ENCODE data around the gene ADAMTSL1. TPM values are rescaled to one million over a fixed set of nuclear protein-coding genes. Genes with fewer than 3 reads are reported as not detected.
"Not testable (repeated sequence)": the region's sequence is repeated elsewhere in the genome, so short reads cannot be mapped to it uniquely, and the experiment has no call there.

The ADAMTSL1 gene
- polyA plus RNA-seq, 4 donors: 10.2 to 93.0 (median 19.4) TPM

DNA sequence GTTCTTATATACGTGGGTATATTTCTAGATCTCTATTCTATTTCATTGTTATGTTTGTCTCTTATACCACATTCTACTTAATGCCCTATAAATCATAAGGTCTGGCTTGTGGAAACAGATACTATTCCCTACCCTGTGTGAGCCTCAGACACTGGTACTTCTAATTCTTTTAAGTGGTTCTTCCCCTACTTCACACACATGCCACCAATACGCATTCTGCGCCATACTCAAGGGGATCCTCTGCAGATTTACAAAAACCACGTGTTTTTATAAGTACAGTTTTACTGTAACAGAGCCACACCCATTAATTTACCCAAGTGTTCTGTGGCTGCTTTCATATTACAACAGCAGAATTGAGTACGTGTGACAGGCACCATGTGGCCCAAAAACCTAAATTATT lies 363.4 kb downstream of the ADAMTSL1 start:
- DNase-seq (ENCODE audit: low read depth in 4 of 4, low spot score in 3 of 4): no peak

DNA sequence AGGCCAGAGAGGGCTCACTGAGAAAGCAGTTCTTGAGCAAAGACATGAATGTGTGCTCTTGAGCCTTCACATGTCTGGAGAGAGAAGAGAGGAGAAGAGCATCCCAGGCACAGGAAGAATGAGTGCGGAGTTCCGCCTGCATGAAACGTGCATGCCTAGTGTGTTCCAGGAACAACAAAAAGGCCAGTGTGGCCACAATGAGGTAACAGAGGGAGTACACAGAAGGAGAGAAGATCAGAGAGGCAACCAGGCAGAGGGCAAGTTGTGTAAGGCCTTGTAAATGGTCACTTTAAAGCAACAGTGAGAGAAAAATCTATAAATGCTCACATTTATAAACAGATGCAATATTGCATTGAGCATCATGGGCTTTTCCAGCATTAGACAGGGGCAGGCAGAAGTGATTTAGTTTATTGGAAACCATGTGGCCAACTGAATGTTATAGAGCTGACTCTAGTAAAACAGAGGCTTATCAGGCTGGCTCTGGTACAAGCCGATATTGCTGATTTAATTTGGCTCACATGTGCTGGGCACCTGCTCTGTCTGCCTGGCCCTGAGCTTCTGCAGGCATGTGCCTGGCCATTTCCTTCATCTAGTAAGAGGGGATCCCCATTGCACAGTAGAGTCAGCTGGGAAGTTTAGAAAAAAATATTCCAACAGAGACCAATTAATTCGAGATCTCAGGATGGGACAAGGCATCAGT lies 373.8 kb downstream of the ADAMTSL1 start:
- no peak for DNase-seq (ENCODE audit: low read depth in 4 of 4, low spot score in 3 of 4)

DNA sequence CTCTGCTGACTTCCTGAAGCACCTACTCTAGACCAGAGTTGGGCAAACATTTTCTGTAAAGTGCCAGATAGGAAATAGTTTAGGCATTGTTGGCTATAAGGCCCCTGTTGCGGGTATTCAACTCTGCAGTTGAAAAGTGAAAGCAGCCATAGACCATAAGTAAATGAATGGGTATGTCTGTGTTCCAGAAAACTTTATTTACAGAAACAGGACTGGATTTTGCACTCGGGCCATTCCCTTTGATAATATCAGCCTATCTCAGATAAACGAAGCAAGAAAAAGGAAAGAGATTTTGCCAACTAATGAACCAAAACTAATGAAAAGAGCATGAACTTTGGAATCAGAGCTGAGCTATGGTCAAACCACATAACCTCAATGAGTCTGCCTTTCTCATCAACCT lies 374.7 kb downstream of the ADAMTSL1 start:
- no peak for DNase-seq (ENCODE audit: low read depth in 4 of 4, low spot score in 3 of 4)

DNA sequence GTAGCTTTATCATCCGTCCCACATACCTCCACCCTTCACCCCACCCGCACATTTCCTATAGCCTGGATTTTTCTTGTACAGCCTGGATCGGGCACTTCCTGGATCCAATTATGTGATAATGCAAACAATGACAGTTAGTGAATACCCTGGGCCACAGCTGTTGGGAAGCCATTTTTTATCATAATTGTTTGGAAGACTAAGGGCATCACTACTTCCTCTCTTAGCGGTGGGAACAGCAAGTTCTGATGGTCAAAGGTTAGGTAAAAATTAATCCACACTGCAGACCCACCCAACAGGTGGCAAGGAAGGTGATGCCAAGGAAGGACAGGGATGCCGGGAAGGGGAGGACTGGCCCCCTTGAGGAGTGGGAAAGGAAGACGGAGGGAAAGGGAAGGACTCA lies 375.3 kb downstream of the ADAMTSL1 start:
- DNase-seq (ENCODE audit: low read depth in 4 of 4, low spot score in 3 of 4): no peak

DNA sequence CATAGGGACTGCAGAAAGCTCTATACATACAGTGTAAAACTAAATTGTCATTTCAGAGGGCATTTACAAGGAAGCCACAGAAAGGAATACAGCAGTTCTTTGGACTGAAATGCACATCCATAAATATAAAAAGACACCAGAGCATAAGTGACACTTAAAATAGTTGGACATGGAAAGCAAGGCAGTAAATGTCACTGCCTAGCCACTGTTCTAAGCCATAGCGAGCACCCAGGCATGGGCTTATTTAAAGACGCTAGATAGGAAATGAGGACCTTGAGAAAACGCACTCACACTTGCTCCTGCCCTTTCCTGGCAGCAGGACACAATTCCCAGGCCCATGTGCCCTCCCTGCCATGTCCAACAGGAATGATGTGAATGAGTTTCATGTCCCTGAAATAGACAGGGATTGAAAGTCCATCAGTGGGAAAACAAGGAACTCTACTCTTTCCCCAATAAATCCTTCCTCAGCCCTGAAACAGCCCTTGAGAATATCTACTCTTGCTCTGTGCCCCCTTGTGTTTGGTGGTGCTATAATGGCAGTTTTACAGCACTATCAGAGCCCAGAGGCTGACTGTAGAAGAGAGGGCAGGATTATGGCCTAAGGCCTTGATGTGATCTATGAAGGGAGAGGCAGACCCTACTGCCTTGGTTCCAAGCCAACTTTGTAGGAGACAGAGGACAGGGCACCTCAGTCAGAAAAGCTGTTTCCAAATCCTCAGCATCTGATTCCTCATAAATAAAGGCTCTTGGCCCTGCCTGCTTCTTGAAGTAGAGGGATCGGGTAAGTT lies 376.1 kb downstream of the ADAMTSL1 start:
- no peak for DNase-seq (ENCODE audit: low read depth in 4 of 4, low spot score in 3 of 4)

DNA sequence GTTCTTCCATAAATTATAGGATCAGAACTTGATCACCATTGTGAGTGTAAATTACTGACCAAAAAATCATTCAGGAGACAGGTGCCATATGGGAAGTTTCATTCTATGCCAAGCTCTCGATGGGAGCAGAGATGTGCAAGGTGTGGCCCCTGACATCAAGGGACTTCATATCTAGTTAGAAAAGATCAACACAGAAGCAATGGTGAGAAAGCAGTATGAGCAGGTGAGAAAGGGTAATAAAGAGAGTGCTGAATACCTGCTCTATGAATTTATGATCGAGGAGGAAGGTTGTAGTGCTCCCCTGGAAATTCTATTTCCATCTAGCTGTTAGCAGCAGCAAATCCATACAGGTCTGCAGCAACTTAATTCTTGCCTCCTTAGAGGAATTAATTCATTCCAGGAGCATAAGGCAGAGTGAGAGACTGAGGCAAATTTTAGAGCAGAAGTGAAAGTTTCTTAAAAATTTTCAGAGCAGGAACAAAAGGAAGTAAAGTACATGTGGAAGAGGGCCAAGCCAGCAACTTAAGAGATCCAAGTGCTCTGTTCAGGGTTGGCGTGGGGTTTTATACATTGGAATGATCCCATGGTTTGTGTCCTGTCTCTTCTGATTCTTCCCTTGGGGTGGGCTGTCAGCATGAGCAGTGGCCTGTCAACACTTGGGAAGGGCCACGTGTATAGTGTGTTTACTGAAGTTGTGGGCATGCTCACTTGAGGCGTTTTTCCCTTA lies 377.3 kb downstream of the ADAMTSL1 start:
- no peak for DNase-seq (ENCODE audit: low read depth in 4 of 4, low spot score in 3 of 4)

DNA sequence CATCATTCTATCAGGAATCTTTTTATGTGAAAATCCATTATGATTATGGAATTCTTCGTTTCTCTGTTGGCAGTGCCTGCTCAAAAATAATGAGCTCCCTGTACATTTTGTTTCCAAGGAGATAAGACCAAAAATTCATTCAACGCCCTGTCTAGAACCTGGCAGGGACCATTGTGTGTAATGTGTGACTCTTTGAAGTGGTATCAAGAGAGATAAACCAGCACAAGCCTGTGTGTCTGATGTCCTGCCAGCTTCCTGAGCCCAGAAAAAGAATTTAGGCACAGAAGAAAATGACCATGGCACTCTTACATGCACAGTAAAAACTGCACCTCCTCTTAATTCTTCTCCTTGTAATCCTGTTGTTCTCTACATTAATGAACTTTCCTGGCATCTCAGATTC lies 381.7 kb downstream of the ADAMTSL1 start:
- DNase-seq (ENCODE audit: low read depth in 4 of 4, low spot score in 3 of 4): no peak

DNA sequence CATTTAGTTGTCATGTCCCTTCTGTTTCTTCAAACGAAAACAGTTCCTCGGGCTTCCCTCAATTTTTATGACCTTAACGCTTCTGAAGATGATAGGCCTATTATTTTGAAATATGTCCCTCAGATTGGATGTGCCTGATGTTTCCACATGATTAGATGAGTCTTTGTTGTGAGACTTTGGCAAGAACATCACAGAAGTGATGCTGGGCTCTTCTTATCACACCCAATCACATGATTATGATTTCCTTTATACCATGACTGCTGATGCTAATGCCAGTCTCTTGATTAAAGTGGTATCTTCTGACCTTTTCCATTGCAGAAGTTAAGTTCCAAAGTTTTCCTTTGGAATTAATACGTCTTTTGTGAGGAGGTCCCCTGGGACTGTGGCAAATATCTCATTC lies 383.4 kb downstream of the ADAMTSL1 start:
- no peak for DNase-seq (ENCODE audit: low read depth in 4 of 4, low spot score in 3 of 4)

DNA sequence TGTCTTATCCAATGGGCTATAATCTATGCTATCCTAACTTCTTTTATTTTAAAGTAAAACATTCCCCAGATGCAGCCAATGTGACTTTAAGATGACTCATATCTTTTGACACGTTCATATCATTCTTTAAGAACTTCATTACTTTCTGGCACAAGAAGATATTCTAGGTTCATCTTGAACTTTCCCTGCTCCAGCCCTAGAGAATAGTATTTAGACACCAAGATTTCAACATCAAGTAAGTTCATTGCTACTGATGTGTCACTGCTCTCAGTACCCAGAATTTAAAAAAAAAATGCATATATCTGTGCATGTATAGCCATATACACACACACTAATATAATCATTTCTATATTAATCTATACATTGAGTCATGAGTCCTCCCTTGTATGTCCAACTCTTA lies 383.8 kb downstream of the ADAMTSL1 start:
- no peak for DNase-seq (ENCODE audit: low read depth in 4 of 4, low spot score in 3 of 4)

DNA sequence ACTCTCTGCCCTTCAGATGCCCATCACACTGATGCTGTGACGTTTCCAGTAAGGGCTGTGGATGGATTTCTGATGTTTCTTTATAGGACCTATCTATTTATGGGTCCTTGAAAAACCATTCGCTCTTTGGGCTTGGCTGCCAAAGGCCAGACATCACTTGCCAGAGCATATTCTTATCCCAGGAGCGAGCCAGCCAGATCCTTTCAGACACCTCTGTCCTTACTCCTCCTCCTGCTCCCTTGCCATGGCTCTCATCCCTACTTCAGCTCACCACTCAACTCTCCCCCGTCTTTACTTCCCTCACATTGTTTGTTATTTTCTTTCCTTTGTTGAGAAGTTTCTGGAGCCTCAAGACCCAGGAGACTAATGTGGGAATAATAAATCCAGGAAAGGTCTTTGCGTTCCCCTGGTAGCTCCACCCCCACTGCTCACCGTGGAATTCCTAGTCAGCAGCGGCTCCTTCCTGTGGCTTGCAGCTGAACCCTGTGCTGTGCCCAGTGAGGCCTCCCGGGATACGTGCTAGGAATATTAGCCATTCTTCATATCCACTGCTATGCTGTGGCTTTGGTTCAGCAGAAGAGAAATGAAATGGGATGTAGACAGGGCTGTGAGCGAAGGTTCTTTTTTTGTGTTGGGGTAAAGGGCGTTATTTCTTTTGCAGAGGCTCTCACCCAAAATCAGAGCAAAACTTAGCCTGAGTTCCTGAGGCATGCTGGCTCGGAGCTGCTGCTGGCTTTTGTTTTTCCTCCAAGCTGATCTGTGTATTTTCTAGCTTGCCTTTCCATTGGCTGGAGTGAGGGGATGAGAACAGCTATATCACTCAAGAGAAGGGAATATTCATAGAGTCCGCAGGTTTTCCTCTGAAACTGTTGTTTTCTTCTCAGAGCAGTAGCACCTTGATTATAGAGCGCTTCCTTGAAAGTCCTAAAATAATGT lies 387.9 kb downstream of the ADAMTSL1 start:
- peak in 3 of 4 donors; percentile 22 to 44 (median 31) for DNase-seq (ENCODE audit: low read depth in 4 of 4, low spot score in 3 of 4)

DNA sequence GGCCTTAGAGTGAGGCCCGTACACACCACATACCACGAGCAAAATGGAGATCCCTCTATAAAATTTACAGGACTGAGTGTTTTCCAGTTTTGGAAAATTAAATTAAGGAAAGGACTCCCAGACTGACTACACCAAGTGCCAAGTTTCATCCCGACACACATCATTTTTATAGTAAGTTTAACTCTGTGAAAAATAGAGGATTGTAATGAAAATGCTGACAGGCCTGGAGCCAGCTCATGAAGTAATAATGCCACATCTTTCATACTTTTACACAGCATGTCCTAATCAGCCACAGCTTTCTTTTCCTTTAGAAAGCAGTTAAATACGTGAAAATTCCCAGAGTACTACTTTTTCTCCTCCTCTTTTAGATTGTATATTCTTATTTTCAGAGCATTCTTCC lies 389.8 kb downstream of the ADAMTSL1 start:
- DNase-seq (ENCODE audit: low read depth in 4 of 4, low spot score in 3 of 4): no peak

DNA sequence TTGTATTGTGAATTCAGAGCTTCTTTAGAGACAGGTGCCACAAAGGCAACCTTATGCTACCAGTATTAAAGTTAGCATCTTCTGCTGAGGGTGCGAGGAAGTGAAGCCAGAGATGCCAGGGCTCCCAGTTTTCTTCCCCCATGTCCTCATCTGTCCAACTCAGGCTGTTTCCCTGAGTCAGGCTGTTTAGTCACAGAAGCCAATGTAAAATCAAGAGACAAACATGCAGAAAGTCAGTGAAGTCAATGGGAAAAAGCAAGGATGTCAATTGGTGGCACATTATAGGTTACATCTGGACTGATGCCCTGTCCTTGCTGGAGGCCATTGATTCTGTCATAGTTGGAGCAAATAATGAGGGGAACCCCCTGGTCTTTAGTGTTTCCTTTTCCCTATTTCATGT lies 390.6 kb downstream of the ADAMTSL1 start:
- DNase-seq (ENCODE audit: low read depth in 4 of 4, low spot score in 3 of 4): no peak

DNA sequence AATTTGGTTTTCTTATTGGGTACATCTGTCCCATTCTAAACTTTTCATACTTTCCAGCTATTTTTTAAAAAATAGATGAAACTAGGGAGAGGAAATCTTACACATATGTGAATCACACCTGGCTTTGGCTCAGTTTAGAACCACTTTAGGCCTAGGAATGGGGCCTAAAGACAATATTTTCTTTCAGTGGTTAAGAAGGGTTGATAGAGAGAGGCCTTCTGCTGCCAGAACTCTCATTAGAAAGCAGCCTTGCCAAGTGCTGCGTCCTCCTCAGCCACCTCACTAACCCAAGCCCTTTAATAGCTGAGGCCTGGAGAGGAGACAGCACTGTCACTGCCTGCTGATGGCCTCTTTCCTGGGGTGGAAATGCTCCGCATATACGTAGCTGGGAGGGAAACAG lies 391.6 kb downstream of the ADAMTSL1 start:
- no peak for DNase-seq (ENCODE audit: low read depth in 4 of 4, low spot score in 3 of 4)

DNA sequence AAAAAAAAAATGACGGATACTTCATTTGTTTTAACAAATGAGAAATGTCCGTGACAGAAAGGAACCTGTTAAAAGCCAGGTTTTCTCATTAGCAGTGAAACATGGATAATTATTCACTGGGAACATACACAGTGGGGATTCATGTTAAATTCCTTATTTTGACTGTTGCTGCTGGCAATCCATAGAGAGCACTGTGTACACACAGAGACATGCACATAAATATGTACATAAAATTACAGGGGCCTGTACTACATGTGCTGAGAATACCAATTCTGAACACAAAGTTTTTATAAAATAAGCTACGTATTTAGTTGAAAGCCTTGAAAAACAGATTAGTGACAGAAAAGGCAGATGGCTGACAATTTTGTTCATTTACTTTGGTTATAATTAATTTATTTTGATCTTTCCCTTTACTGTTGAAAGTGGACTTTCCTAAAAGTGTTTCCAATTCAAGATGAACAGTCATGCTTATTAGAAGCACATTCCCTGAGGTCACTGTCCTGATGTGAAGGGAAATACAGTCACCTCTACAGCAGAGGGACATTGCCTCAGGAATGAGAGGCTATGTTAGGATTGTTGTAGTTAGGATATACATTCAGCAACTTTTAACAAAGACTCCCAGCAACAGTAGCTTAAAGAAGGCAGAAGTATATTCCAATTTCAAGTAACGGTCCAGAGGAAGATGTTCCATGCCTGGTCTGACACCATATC lies 392.3 kb downstream of the ADAMTSL1 start:
- no peak for DNase-seq (ENCODE audit: low read depth in 4 of 4, low spot score in 3 of 4)

DNA sequence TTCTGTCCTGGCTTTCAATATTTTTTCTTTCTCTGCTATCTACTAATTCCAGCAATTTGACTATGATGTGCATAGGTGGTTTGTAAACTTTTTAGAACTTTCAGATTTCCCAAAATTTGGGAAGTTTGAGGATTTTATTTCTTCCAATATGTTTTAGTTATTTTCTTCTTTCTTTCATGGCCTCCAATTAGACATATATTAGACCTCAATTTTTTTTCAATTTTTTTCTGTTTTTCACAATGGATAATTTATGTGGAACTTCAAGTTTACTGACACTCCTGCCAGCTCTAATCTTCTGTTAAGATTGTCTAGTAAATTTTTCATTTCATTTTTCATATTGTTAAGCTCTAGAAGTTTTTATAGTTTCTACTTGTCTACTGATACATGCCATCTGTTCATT lies 395.8 kb downstream of the ADAMTSL1 start:
- DNase-seq (ENCODE audit: low read depth in 4 of 4, low spot score in 3 of 4): no peak

DNA sequence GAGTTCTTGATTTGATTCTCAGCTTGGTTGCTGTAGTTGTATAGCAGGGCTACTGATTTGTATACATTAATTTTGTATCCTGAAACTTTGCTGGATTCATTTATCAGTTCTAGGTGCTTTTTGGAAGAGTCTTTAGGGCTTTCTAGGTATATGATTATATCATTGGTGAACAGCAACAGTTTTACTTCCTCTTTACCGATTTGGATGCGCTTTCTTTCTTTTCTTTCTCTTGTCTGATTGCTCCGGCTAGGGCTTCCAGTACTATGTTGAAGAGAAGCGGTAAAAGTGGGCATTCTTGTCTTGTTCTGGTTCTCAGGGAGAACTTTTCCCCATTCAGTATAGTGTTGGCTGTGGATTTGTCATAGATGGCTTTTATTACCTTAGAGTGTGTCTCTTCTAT lies 400.1 kb downstream of the ADAMTSL1 start:
- DNase-seq (ENCODE audit: low read depth in 4 of 4, low spot score in 3 of 4): no peak

DNA sequence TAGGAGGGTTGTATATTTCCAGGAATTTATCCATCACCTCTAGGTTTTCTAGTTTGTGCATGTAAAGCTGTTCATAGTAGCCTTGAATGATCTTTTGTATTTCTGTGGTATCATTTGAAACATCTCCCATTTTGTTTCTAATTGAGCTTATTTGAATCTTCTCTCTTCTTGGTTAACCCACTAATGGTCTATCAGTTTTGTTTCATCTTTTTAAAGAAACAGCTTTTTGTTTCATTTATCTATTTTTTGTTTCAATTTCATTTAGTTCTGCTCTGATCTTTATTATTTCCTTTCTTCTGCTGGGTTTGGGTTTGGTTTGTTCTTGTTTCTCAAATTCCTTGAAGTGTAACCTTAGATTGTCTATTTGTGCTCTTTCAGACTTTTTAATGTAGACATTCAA lies 401.0 kb downstream of the ADAMTSL1 start:
- not testable (repeated sequence) for DNase-seq (ENCODE audit: low read depth in 4 of 4, low spot score in 3 of 4)

DNA sequence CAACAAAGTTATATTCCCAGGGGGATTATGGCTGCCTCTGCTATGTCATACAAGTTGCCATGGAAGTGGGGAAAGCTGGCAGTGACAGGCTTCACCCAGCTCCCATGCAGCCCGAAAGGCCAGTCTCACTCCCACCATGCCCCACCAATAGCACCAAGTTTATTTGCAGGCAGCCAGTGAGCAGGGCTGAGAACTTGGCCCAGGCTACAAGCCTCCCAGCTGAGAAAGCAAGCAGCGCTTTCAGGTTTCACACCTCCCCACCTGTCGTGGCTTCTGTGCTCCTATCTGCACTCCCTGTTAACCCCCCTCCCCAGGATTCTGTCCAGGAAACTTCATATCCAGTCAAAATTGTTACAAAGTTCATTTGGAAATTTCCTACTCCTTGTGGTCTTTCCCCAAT lies 404.0 kb downstream of the ADAMTSL1 start:
- no peak for DNase-seq (ENCODE audit: low read depth in 4 of 4, low spot score in 3 of 4)

DNA sequence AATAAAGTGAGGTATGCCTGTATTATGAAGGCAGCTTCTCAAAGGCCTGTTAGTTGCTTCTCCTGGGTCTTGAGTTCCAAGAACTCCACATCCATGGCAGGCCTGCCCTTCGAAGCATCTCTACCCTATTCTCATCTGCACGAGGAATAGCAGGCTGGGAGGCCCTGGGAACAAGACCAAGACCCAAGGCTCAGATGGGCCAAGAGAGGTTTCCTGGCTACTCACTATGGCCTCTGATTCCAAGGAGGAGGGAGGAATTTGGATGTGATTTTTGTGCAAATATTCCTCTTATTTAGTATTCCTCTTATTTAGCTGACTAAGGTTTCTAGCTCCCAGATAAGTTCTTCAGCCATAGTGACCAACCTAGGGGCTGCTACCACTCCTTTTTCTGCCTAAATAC lies 407.8 kb downstream of the ADAMTSL1 start:
- no peak for DNase-seq (ENCODE audit: low read depth in 4 of 4, low spot score in 3 of 4)

DNA sequence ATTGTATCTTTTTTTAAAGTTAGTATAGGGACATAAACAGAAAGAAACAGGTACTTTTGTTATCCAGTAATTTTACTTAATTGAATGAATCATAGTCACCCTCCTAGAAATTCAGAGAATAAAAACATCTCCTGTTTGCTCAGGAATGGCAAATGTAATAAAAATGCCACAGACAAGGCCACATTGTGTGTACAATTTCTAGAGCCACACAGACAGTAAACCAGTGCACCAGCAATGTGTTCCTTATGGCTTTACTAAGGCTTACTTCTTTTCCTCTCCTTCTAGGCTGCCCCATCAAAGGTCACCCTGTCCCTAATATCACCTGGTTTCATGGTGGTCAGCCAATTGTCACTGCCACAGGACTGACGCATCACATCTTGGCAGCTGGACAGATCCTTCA lies 413.6 kb downstream of the ADAMTSL1 start:
- DNase-seq (ENCODE audit: low read depth in 4 of 4, low spot score in 3 of 4): no peak
